Right lobe of liver (tissue), 4 donors: ENCODE results near the gene CYFIP2.

Experiments used
- POLR2A ChIP-seq: fragments of 450-650 bp; IDR thresholded peaks from one replicate; pipeline ENCODE4 v1.6.1; 2017; ENCODE audit warnings: antibody characterized with exemption, mild to moderate bottlenecking
- TF ChIP-seq, protein P1 (sequence below), 4 donors: fragments of 200-600 bp in 3 of 4; fragments of 450-650 bp in 1 of 4; IDR thresholded peaks; one replicate each; pipeline versions ENCODE4 v1.5.1 to v1.8.0; 2016 to 2022; ENCODE audit warnings: antibody characterized with exemption in 4 of 4, mild to moderate bottlenecking in 2 of 4
- donor health status: DM: no; HTN: no; CAD: no.
- donor health status: DM: no; HTN: no; CAD: no.
- donor health status: DM: no; HTN: yes; CAD: no.

DNA sequence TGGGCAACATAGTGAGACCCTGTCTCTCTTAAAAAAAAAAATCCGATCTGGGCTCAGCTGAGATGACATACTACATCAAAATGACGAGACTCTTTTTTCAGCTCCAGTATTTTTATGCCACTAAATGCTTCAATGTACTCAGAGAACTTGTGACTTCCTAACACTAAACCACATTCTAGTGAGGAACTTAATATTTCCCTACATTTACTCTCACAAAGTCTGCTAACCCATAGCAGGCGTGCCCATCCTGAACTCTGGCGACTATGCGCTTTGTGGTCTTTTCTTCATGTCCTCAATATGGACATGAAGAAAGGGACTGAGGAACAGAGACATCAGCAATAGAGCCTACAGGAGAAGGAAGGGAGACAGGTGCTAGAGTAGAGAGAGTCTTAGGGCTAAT, 44.0 kb upstream of the CYFIP2 start:
- no peak for TF ChIP-seq POLR2A
- TF ChIP-seq, protein P1, sequence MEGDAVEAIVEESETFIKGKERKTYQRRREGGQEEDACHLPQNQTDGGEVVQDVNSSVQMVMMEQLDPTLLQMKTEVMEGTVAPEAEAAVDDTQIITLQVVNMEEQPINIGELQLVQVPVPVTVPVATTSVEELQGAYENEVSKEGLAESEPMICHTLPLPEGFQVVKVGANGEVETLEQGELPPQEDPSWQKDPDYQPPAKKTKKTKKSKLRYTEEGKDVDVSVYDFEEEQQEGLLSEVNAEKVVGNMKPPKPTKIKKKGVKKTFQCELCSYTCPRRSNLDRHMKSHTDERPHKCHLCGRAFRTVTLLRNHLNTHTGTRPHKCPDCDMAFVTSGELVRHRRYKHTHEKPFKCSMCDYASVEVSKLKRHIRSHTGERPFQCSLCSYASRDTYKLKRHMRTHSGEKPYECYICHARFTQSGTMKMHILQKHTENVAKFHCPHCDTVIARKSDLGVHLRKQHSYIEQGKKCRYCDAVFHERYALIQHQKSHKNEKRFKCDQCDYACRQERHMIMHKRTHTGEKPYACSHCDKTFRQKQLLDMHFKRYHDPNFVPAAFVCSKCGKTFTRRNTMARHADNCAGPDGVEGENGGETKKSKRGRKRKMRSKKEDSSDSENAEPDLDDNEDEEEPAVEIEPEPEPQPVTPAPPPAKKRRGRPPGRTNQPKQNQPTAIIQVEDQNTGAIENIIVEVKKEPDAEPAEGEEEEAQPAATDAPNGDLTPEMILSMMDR (IDR thresholded peaks at IDR 0.05): no peak
